HG03159 (cell line): ENCODE measurements around the gene IFT22.
"Not testable (repeated sequence)": the region's sequence is repeated elsewhere in the genome, so short reads cannot be mapped to it uniquely, and the experiment has no call there.

ENCODE experiments used
- ATAC-seq: cut with Tn5 transposase; IDR thresholded peaks from one replicate; pipeline ENCODE4 v1.9.1; 2021; ENCODE audit warnings: mild to moderate bottlenecking, moderate library complexity; ENCODE audit not compliant: unreplicated experiment

IFT22 gene

GRCh38 chr7:101315336-101315735 is 6.3 kb downstream of the IFT22 start:
- ATAC-seq = no peak

GRCh38 chr7:101308245-101309085 is 13.1 kb downstream of the IFT22 start:
- no peak for ATAC-seq

GRCh38 chr7:101306307-101306706 is 15.3 kb downstream of the IFT22 start:
- no peak for ATAC-seq

- ATAC-seq = no peak
These were observed 18.4 kb downstream of the IFT22 start for GRCh38 chr7:101303102-101303701.

GRCh38 chr7:101302641-101303101 is 18.9 kb downstream of the IFT22 start:
- no peak for ATAC-seq

GRCh38 chr7:101300465-101301376 is 20.9 kb downstream of the IFT22 start:
- no peak for ATAC-seq

- no peak for ATAC-seq
These were observed 21.8 kb downstream of the IFT22 start for GRCh38 chr7:101299511-101300464.

- ATAC-seq = no peak
These were observed 26.8 kb downstream of the IFT22 start for GRCh38 chr7:101294832-101295121.

- ATAC-seq = no peak
These were observed 27.4 kb downstream of the IFT22 start for GRCh38 chr7:101294039-101294831.

- ATAC-seq = not testable (repeated sequence)
These were observed 28.3 kb downstream of the IFT22 start for GRCh38 chr7:101293069-101294021.

GRCh38 chr7:101292566-101292965 is 29.0 kb downstream of the IFT22 start:
- not testable (repeated sequence) for ATAC-seq

- ATAC-seq = not testable (repeated sequence)
These were observed 31.2 kb downstream of the IFT22 start for GRCh38 chr7:101290186-101291037.

- ATAC-seq = not testable (repeated sequence)
These were observed 31.9 kb downstream of the IFT22 start for GRCh38 chr7:101289687-101290086.

GRCh38 chr7:101288439-101288838 is 33.2 kb downstream of the IFT22 start:
- no peak for ATAC-seq

- ATAC-seq = no peak
These were observed 34.6 kb downstream of the IFT22 start for GRCh38 chr7:101287032-101287431.

GRCh38 chr7:101285880-101286279 is 35.7 kb downstream of the IFT22 start:
- not testable (repeated sequence) for ATAC-seq

- ATAC-seq = no peak
These were observed 36.4 kb downstream of the IFT22 start for GRCh38 chr7:101285171-101285570.
